HL-60 (cell line): ENCODE measurements around the gene COL1A2.

ENCODE experiments used
- DNase-seq, 2 experiments: peaks; one replicate each; pipeline ENCODE4 v3.0.0-alpha.2; 2010 to 2020; ENCODE audit warnings: low read depth in 1 of 2, low spot score in 1 of 2
- H3K27ac ChIP-seq: fragments of 250-450 bp; sonication (Bioruptor Pico); replicated peaks from 2 replicates; pipeline ENCODE4 v1.5.1; 2020; ENCODE audit warnings: mild to moderate bottlenecking, moderate library complexity
- H3K27me3 ChIP-seq: fragments of 250-450 bp; sonication (Bioruptor Pico); 2 replicates; pipeline ENCODE4 v1.5.1; 2021; ENCODE audit warnings: mild to moderate bottlenecking, moderate library complexity; ENCODE audit not compliant: insufficient read depth, poor library complexity, severe bottlenecking
- H3K4me3 ChIP-seq: replicated peaks from 2 replicates; pipeline ENCODE4 v1.5.1; 2011; ENCODE audit warnings: mild to moderate bottlenecking, control low read depth, low read length; ENCODE audit not compliant: insufficient read depth
- CTCF ChIP-seq: IDR thresholded peaks from one replicate; pipeline ENCODE4 v1.5.1; 2011; ENCODE audit warnings: low read length, control low read depth, inconsistent platforms; ENCODE audit not compliant: insufficient read depth
- GABPA ChIP-seq: IDR thresholded peaks from 2 replicates; pipeline ENCODE4 v1.6.1; 2012; ENCODE audit warnings: low read depth
- POLR2AphosphoS5 ChIP-seq: IDR thresholded peaks from 2 replicates; pipeline ENCODE4 v1.6.1; 2012; ENCODE audit warnings: low read depth
- REST ChIP-seq: IDR thresholded peaks from 2 replicates; pipeline ENCODE4 v1.6.1; 2012; ENCODE audit warnings: low read depth; ENCODE audit not compliant: insufficient replicate concordance
- SPI1 ChIP-seq: IDR thresholded peaks from 2 replicates; pipeline ENCODE4 v1.6.1; 2012; ENCODE audit warnings: low read depth, mild to moderate bottlenecking, borderline replicate concordance

Gene COL1A2

GRCh38 chr7:94396037-94396431, 1.3 kb downstream of the COL1A2 start:
- Histone ChIP-seq H3K27me3 (peaks cover 15% of the 10 kb centered on the region), H3K4me3 (no peak overlapping the region), H3K27ac (no peak overlapping the region)
- TF ChIP-seq GABPA (no peak), SPI1 (no peak), POLR2AphosphoS5 (no peak), REST (no peak), CTCF (no peak)
- DNase-seq = no peak

- Histone ChIP-seq H3K4me3 (no peak overlapping the region), H3K27me3 (peaks cover 15% of the 10 kb centered on the region), H3K27ac (no peak overlapping the region)
- TF ChIP-seq GABPA (no peak), REST (no peak), CTCF (no peak), POLR2AphosphoS5 (no peak), SPI1 (no peak)
- no peak for DNase-seq
These were observed 1.9 kb downstream of the COL1A2 start for GRCh38 chr7:94396596-94396995.

GRCh38 chr7:94397722-94398121, 3.0 kb downstream of the COL1A2 start:
- Histone ChIP-seq H3K4me3 (no peak overlapping the region), H3K27me3 (peaks cover 12% of the 10 kb centered on the region), H3K27ac (no peak overlapping the region)
- no peak for DNase-seq
- no peak for TF ChIP-seq GABPA
- TF ChIP-seq CTCF = no peak
- TF ChIP-seq SPI1 = no peak
- no peak for TF ChIP-seq POLR2AphosphoS5
- no peak for TF ChIP-seq REST
